Sigmoid colon (tissue), 4 donors: ENCODE results near the gene OR6S1.
A peak's percentile ranks its signal among the peaks of the same experiment; 100 is the strongest.

ENCODE experiments used
- CTCF ChIP-seq, 4 experiments: fragments of 450-650 bp in 3 of 4; fragments of 200-600 bp in 1 of 4; IDR thresholded peaks; one replicate each; pipeline ENCODE4 v1.5.1; 2016 to 2019; ENCODE audit warnings: antibody characterized with exemption in 4 of 4, mild to moderate bottlenecking in 3 of 4, moderate library complexity in 2 of 4
- EP300 ChIP-seq, 4 donors: sonication (generic); formaldehyde crosslinking; IDR thresholded peaks; one replicate each; pipeline ENCODE4 v1.6.1; 2017; ENCODE audit warnings: antibody characterized with exemption in 4 of 4
- POLR2AphosphoS5 ChIP-seq, 4 donors: sonication (generic); formaldehyde crosslinking; IDR thresholded peaks; one replicate each; pipeline ENCODE4 v1.6.1; 2017; ENCODE audit warnings: antibody characterized with exemption in 4 of 4

GRCh38 chr14:20613094-20614037 lies 28.1 kb downstream of the OR6S1 start:
- peak; percentile 77 to 98 (median 94) for TF ChIP-seq CTCF (IDR thresholded peaks at IDR 0.05)
- peak in 2 of 4 donors; percentile 18 to 25 for TF ChIP-seq POLR2AphosphoS5 (IDR thresholded peaks at IDR 0.05)
- no peak for TF ChIP-seq EP300 (IDR thresholded peaks at IDR 0.05)
